A549 (cell line): ENCODE results near the gene PXDN.

Source experiments
- CEBPB ChIP-seq, 2 experiments: fragments of >200 bp in 1 of 2; sonication (Bioruptor Twin) in 1 of 2; formaldehyde crosslinking in 1 of 2; IDR thresholded peaks; 2 replicates each; pipeline ENCODE4 v1.6.1; 2012 to 2016
- HMGXB4 ChIP-seq: fragments of 250-450 bp; sonication (Bioruptor Pico); IDR thresholded peaks from 2 replicates; pipeline ENCODE4 v1.5.0; 2021; ENCODE audit warnings: mild to moderate bottlenecking, moderate library complexity, borderline replicate concordance
- HOXB5 ChIP-seq: fragments of 250-450 bp; sonication (Bioruptor Pico); IDR thresholded peaks from 2 replicates; pipeline ENCODE4 v1.5.0; 2020; ENCODE audit warnings: mild to moderate bottlenecking, moderate library complexity
- MAX ChIP-seq: IDR thresholded peaks from 2 replicates; pipeline ENCODE4 v1.6.1; 2012
- RAD21 ChIP-seq, 2 experiments: fragments of >200 bp in 1 of 2; sonication (Bioruptor Twin) in 1 of 2; formaldehyde crosslinking in 1 of 2; IDR thresholded peaks in 1 of 2; conservative IDR thresholded peaks in 1 of 2; 2 replicates in 1 of 2; 3 replicates in 1 of 2; pipeline ENCODE4 v1.6.1; 2012 to 2018; ENCODE audit warnings: inconsistent platforms in 1 of 2
- RFX5 ChIP-seq: fragments of 450-650 bp; IDR thresholded peaks from 2 replicates; pipeline ENCODE4 v1.7.1; 2014; ENCODE audit warnings: antibody characterized with exemption, mild to moderate bottlenecking, moderate library complexity
- TF ChIP-seq, protein P1 (sequence below): fragments of >200 bp; sonication (Bioruptor Twin); formaldehyde crosslinking; IDR thresholded peaks from 3 replicates; pipeline ENCODE4 v1.5.1; 2016

DNA sequence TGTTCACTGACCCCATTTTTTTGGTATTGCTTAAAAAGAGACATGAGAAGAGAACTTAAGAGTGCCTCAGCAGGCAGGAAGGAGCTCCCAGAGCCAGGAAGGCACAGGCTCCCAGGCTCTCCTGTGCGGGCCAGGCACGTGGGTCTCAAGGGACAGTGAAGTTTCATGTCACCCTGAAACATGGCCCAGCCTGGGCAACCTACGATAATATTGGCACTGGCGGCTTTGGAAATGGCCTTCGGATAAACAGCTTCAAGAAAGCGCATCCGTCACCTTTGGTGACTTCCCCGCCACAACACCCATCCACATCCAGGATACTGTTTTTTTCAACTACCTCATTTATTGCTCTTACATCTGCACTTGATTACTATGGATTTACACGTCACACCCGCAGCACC, 30.5 kb downstream of the PXDN start:
- TF ChIP-seq, protein P1, sequence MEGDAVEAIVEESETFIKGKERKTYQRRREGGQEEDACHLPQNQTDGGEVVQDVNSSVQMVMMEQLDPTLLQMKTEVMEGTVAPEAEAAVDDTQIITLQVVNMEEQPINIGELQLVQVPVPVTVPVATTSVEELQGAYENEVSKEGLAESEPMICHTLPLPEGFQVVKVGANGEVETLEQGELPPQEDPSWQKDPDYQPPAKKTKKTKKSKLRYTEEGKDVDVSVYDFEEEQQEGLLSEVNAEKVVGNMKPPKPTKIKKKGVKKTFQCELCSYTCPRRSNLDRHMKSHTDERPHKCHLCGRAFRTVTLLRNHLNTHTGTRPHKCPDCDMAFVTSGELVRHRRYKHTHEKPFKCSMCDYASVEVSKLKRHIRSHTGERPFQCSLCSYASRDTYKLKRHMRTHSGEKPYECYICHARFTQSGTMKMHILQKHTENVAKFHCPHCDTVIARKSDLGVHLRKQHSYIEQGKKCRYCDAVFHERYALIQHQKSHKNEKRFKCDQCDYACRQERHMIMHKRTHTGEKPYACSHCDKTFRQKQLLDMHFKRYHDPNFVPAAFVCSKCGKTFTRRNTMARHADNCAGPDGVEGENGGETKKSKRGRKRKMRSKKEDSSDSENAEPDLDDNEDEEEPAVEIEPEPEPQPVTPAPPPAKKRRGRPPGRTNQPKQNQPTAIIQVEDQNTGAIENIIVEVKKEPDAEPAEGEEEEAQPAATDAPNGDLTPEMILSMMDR: no peak
- TF ChIP-seq CEBPB (IDR thresholded peaks at IDR 0.05) (no peak), HOXB5 (CRISPR knock-in tag) (no peak), MAX (no peak), RFX5 (no peak), RAD21 (conservative IDR thresholded peaks at IDR 0.05 in 1 of 2, IDR thresholded peaks at IDR 0.05 in 1 of 2) (no peak), HMGXB4 (CRISPR knock-in tag) (no peak)
